BLaER1 treated with 17β-estradiol and CSF1 and Interleukin-3, amounts not matched to agents 10 nM and 100 nM (cell line): Measurements from ENCODE around the gene LHX2.
A peak's percentile ranks its signal among the peaks of the same experiment; 100 is the strongest.

Source experiments
- H3K27ac ChIP-seq, 11 experiments: shearing (Covaris generic); formaldehyde crosslinking; 2 replicates each; pipeline ENCODE4 v1.8.1; 2022
- H3K27me3 ChIP-seq, 11 experiments: shearing (Covaris generic); formaldehyde crosslinking; 2 replicates each; pipeline ENCODE4 v1.8.1; 2022
- H3K36me3 ChIP-seq, 11 experiments: shearing (Covaris generic); formaldehyde crosslinking; 2 replicates each; pipeline ENCODE4 v1.8.1; 2022
- H3K4me1 ChIP-seq, 10 experiments: shearing (Covaris generic); formaldehyde crosslinking; 2 replicates each; pipeline ENCODE4 v1.8.1; 2022
- H3K4me2 ChIP-seq, 11 experiments: shearing (Covaris generic); formaldehyde crosslinking; 2 replicates each; pipeline ENCODE4 v1.8.1; 2022
- H3K4me3 ChIP-seq, 10 experiments: shearing (Covaris generic); formaldehyde crosslinking; 2 replicates each; pipeline ENCODE4 v1.8.1; 2022
- H3K9ac ChIP-seq, 11 experiments: shearing (Covaris generic); formaldehyde crosslinking; 2 replicates each; pipeline ENCODE4 v1.8.1; 2022
- H3K9me3 ChIP-seq, 11 experiments: shearing (Covaris generic); formaldehyde crosslinking; replicated peaks in 1 of 11; 2 replicates each; pipeline ENCODE4 v1.8.1; 2022
- H4K20me1 ChIP-seq, 11 experiments: shearing (Covaris generic); formaldehyde crosslinking; 2 replicates each; pipeline ENCODE4 v1.8.1; 2022
- Cebpa-rat ChIP-seq, 11 experiments: shearing (Covaris generic); IDR thresholded peaks; 2 replicates each; pipeline ENCODE4 v1.8.1; 2022

The LHX2 gene

DNA sequence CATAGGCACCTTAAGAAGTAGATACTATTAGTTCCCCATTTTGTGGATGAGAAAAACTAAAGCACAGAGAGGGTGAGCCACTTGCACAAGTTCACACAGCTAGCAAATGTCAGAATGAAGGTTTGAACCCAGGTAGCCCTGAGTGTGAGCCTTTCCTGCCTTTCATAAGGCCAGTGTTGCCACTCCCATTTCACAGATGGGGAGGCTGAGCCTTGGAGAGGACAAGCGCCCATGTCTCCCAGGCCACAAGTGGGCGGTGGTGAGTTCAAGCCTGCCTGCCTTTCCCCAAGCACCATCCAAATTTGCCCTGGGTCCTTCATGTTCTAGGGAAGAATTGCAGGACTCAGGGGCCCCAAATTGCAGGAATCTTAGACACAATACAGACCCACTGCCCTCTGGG lies 50.6 kb downstream of the LHX2 start:
- Histone ChIP-seq H3K27me3 (peaks cover 0 to 22% (median 0%) of the 10 kb centered on the region in 11 experiments; a peak in 2 of 22 replicates), H4K20me1 (no peaks in the 10 kb centered on the region; a peak in 1 of 22 replicates), H3K36me3 (no peaks in the 10 kb centered on the region), H3K4me1 (no peaks in the 10 kb centered on the region), H3K4me3 (no peak overlapping the region), H3K27ac (no peak overlapping the region), H3K4me2 (no peak overlapping the region), H3K9ac (no peak overlapping the region), H3K9me3 (peaks cover 0 to 8% (median 0%) of the 10 kb centered on the region in 11 experiments; a peak in 1 of 22 replicates)
- TF ChIP-seq Cebpa-rat (IDR thresholded peaks at IDR 0.05), result no peak

- H3K4me2 ChIP-seq, result no peak overlapping the region
- no peak overlapping the region for H3K4me3 ChIP-seq
- no peaks in the 10 kb centered on the region; a peak in 1 of 22 replicates for H4K20me1 ChIP-seq
- H3K36me3 ChIP-seq, result no peaks in the 10 kb centered on the region
- peaks cover 0 to 11% (median 0%) of the 10 kb centered on the region in 11 experiments; a peak in 7 of 22 replicates for H3K9me3 ChIP-seq
- no peaks in the 10 kb centered on the region for H3K4me1 ChIP-seq
- no peak overlapping the region for H3K9ac ChIP-seq
- H3K27ac ChIP-seq, result no peak overlapping the region
- H3K27me3 ChIP-seq, result no peaks in the 10 kb centered on the region
- no peak for TF ChIP-seq Cebpa-rat (IDR thresholded peaks at IDR 0.05)
These were observed 55.4 kb downstream of the LHX2 start for GRCh38 chr9:124066783-124067577.

- Histone ChIP-seq H3K4me2 (no peak overlapping the region), H3K4me3 (no peak overlapping the region), H4K20me1 (no peaks in the 10 kb centered on the region), H3K36me3 (no peaks in the 10 kb centered on the region), H3K27ac (no peak overlapping the region), H3K27me3 (no peaks in the 10 kb centered on the region), H3K9me3 (peaks cover 0 to 11% (median 0%) of the 10 kb centered on the region in 11 experiments; a peak in 7 of 22 replicates), H3K9ac (no peak overlapping the region), H3K4me1 (no peaks in the 10 kb centered on the region)
- TF ChIP-seq Cebpa-rat (IDR thresholded peaks at IDR 0.05), result 0 out of 22 replicates have a peak, but pooled peaks of 1 of the 11 experiments have one; percentile 17
These were observed 56.7 kb downstream of the LHX2 start for GRCh38 chr9:124068251-124068650.

- H3K4me2 ChIP-seq, result no peak overlapping the region
- H3K27ac ChIP-seq, result no peak overlapping the region
- TF ChIP-seq Cebpa-rat (IDR thresholded peaks at IDR 0.05), result no peak
- no peaks in the 10 kb centered on the region for H3K4me1 ChIP-seq
- no peaks in the 10 kb centered on the region for H3K27me3 ChIP-seq
- 0 out of 22 replicates have a peak, but pooled peaks cover 0 to 5% (median 0%) of the 10 kb centered on the region in 11 experiments for H3K9me3 ChIP-seq
- no peak overlapping the region for H3K9ac ChIP-seq
- H3K36me3 ChIP-seq, result no peaks in the 10 kb centered on the region
- H4K20me1 ChIP-seq, result no peaks in the 10 kb centered on the region
- H3K4me3 ChIP-seq, result no peak overlapping the region
These were observed 63.2 kb downstream of the LHX2 start for GRCh38 chr9:124074746-124075145.

GRCh38 chr9:124075761-124076160 lies 64.2 kb downstream of the LHX2 start:
- H3K9me3 ChIP-seq, result 0 out of 22 replicates have a peak, but pooled peaks cover 0 to 5% (median 0%) of the 10 kb centered on the region in 11 experiments
- no peak for TF ChIP-seq Cebpa-rat (IDR thresholded peaks at IDR 0.05)
- no peak overlapping the region for H3K9ac ChIP-seq

DNA sequence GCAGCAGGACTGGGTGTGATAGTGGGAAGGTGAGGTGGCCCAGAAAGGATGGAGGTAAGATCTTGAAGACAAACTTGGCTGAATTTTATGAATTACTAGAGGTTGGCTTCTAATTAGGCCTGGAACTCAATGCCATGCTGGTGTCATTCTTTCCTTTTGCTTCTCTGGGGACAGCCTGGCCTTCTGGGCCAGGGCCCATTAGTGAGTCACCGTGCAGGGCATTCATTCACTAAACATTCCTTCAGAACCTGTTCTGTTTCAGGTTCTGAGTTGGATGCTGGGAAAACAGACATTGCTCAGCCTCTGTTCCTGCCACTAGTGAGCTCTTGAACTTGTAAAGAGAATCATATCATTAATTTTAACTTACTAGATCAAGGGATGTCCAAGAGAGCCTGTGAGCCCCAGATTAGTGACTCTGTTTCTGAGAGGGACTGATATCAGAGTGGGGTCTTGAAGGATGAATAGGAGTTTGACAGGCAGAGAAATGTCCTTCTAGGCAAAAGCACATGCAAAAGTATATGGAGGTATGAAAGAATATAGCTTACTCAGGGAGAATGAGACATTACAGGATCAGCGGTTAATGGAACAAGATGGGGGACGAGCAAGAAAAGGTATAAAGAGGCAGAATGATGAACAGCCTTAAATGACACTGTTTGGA lies 66.5 kb downstream of the LHX2 start:
- TF ChIP-seq Cebpa-rat (IDR thresholded peaks at IDR 0.05), result no peak
- H3K36me3 ChIP-seq, result no peaks in the 10 kb centered on the region
- no peaks in the 10 kb centered on the region for H3K4me1 ChIP-seq
- H4K20me1 ChIP-seq, result no peaks in the 10 kb centered on the region
- H3K9ac ChIP-seq, result no peak overlapping the region
- H3K4me3 ChIP-seq, result no peak overlapping the region
- H3K4me2 ChIP-seq, result no peak overlapping the region
- no peaks in the 10 kb centered on the region for H3K27me3 ChIP-seq
- no peaks in the 10 kb centered on the region for H3K9me3 ChIP-seq
- no peak overlapping the region for H3K27ac ChIP-seq

More at GRCh38 chr9:124075761-124076160, 64.2 kb downstream of the LHX2 start:
- no peaks in the 10 kb centered on the region for H3K27me3 ChIP-seq
- H3K4me3 ChIP-seq, result no peak overlapping the region
- H3K4me2 ChIP-seq, result no peak overlapping the region
- no peaks in the 10 kb centered on the region for H3K4me1 ChIP-seq
- no peaks in the 10 kb centered on the region for H4K20me1 ChIP-seq
- H3K27ac ChIP-seq, result no peak overlapping the region
- H3K36me3 ChIP-seq, result no peaks in the 10 kb centered on the region

- H3K4me1 ChIP-seq, result no peaks in the 10 kb centered on the region
- no peak overlapping the region for H3K4me2 ChIP-seq
- H3K27me3 ChIP-seq, result no peaks in the 10 kb centered on the region
- H3K27ac ChIP-seq, result no peak overlapping the region
- no peak overlapping the region for H3K4me3 ChIP-seq
- no peaks in the 10 kb centered on the region for H4K20me1 ChIP-seq
- H3K9me3 ChIP-seq, result no peaks in the 10 kb centered on the region
- no peak for TF ChIP-seq Cebpa-rat (IDR thresholded peaks at IDR 0.05)
- H3K36me3 ChIP-seq, result no peaks in the 10 kb centered on the region
- no peak overlapping the region for H3K9ac ChIP-seq
These were observed 67.1 kb downstream of the LHX2 start for GRCh38 chr9:124078641-124079040.

DNA sequence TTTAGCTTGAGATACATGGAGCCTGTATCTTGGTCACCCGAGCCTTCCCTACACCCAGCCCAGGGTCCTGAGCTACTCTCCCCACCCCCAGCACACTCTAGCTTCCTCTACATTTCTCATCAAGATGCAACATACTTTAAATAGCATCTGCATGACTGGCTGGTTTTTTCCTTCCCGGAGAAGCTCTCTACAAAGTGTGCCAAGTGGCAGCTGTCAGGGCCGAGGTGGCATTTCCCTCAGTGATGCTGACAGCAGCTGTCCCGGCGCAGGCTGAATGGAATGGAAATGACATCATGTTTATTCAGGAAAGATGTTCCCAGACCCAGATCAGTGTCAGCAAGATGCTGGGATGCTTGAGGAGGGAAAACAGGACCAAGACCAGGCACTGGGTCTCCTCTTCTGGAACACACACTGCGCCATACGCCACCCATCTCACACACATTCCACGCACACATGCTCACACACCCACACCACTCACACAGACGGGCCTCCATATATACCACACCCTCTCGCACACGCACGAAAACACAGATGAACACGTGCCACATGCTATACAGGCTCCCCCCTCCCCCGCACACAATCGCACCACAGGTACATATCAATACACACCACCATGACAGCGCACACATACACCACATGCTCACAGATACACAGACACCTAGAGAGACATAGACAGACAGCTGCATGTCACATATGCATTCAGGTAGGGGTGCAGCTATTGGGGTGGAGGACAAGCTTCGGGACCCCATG lies 67.8 kb downstream of the LHX2 start:
- Histone ChIP-seq H3K36me3 (no peaks in the 10 kb centered on the region), H3K9ac (no peak overlapping the region), H3K27ac (no peak overlapping the region), H3K4me1 (no peaks in the 10 kb centered on the region), H3K9me3 (no peaks in the 10 kb centered on the region), H4K20me1 (no peaks in the 10 kb centered on the region), H3K4me2 (no peak overlapping the region; a peak in 1 of 22 replicates), H3K4me3 (no peak overlapping the region), H3K27me3 (no peaks in the 10 kb centered on the region)
- no peak for TF ChIP-seq Cebpa-rat (IDR thresholded peaks at IDR 0.05)

- TF ChIP-seq Cebpa-rat (IDR thresholded peaks at IDR 0.05), result no peak
- H3K9ac ChIP-seq, result no peak overlapping the region
- H3K4me3 ChIP-seq, result no peak overlapping the region
- H3K4me2 ChIP-seq, result no peak overlapping the region
- no peaks in the 10 kb centered on the region for H4K20me1 ChIP-seq
- H3K9me3 ChIP-seq, result peaks cover 0 to 21% (median 11%) of the 10 kb centered on the region in 11 experiments; a peak in 19 of 22 replicates
- no peak overlapping the region for H3K27ac ChIP-seq
- no peaks in the 10 kb centered on the region for H3K27me3 ChIP-seq
- H3K4me1 ChIP-seq, result no peaks in the 10 kb centered on the region; a peak in 1 of 20 replicates
- H3K36me3 ChIP-seq, result no peaks in the 10 kb centered on the region
These were observed 71.1 kb downstream of the LHX2 start for GRCh38 chr9:124082622-124083021.
